ENCODE measurements around the gene DTD1.

DNA sequence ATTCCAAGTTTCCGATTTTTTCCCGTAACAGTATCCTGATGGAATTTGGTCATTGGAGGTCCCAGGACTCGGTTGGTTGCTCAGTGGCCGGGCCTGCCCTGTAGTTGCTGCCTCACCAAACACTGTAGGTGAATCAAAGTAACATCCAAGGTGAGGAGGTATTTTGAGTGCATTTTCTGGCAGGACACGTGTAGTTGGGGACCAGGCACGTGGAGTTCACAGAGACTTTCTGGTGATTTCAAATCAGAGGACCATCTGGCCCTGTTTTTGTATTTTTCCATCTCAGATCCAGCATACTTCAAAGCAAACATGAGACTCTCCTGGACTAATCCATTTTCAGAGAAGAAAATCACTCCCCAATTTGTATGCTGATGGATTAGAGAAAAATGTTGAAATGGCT, 9.9 kb upstream of the DTD1 start:
- TF ChIP-seq, protein P1, sequence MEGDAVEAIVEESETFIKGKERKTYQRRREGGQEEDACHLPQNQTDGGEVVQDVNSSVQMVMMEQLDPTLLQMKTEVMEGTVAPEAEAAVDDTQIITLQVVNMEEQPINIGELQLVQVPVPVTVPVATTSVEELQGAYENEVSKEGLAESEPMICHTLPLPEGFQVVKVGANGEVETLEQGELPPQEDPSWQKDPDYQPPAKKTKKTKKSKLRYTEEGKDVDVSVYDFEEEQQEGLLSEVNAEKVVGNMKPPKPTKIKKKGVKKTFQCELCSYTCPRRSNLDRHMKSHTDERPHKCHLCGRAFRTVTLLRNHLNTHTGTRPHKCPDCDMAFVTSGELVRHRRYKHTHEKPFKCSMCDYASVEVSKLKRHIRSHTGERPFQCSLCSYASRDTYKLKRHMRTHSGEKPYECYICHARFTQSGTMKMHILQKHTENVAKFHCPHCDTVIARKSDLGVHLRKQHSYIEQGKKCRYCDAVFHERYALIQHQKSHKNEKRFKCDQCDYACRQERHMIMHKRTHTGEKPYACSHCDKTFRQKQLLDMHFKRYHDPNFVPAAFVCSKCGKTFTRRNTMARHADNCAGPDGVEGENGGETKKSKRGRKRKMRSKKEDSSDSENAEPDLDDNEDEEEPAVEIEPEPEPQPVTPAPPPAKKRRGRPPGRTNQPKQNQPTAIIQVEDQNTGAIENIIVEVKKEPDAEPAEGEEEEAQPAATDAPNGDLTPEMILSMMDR (IDR thresholded peaks at IDR 0.05), result no peak
- TF ChIP-seq POLR2A (IDR thresholded peaks at IDR 0.05), result no peak
